Measurements from ENCODE around the gene GOLGA6A.

GOLGA6A gene

GRCh38 chr15:74035121-74036017, 47.0 kb downstream of the GOLGA6A start:
- H3K27ac ChIP-seq = no peak overlapping the region
- TF ChIP-seq ZFX (IDR thresholded peaks at IDR 0.05) (no peak), CTCF (conservative IDR thresholded peaks at IDR 0.05) (no peak)

- TF ChIP-seq CTCF (conservative IDR thresholded peaks at IDR 0.05) (no peak), ZFX (IDR thresholded peaks at IDR 0.05) (no peak)
- H3K27ac ChIP-seq = no peak overlapping the region
Observed at GRCh38 chr15:74034206-74034755, 48.1 kb downstream of the GOLGA6A start.

DNA sequence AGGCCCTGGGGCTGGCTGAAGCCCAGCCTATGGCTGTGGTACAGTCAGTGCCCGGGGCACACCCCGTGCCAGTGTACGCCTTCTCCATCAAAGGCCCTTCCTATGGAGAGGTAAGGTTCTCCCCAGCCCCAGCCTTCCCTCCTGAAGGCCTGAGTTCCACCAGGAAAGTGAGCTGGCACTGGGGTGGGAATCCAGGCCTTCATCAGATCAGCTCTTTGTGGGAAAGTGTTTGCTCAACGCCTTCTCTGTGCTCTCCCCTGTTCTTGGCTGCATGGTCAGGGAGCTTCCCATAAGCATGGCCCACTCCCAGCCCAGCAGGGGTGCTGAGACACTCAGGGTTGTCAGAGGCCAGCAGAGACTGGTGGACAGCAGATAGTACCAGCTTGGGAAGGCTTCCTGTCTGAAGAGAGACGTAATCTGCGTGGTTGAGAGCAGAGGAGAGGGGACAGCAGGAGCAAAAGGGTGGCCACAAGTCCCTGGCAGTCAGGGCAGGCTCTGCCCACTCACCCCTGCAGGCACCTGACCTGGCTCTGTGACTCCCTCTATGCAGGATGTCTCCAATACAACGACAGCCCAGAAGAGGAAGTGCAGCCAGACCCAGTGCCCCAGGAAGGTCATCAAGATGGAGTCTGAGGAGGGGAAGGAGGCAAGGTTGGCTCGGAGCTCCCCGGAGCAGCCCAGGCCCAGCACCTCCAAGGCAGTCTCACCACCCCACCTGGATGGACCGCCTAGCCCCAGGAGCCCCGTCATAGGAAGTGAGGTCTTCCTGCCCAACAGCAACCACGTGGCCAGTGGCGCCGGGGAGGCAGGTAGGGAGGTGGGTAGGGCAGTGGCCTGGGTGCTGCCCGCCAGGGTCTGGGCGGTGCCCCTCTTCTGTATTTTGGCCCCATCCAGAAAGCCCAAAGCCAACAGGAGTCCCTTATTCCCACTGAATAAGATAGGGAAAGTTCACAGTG, 49.5 kb downstream of the GOLGA6A start:
- H3K27ac ChIP-seq = no peak overlapping the region
- no peak for TF ChIP-seq CTCF (conservative IDR thresholded peaks at IDR 0.05)
- no peak for TF ChIP-seq ZFX (IDR thresholded peaks at IDR 0.05)

DNA sequence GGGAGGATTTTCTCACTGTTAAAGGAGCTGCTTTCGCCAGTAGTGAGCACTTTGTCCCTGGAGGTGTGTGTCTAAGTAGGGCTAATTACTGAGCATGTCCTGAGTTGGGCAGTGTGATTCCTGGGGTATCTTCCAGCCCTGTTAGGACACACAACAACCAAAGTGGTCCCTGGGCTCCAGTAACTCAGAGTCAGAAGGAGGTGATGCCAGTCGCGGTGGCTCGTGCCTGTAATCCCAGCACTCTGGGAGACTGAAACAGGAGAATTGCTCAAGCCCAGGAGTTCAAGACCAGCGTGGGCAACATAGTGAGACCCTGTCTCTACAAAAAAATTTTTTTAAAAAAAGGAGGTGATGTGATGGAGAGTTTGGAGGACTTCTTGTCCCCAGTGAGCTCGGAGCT, 50.3 kb downstream of the GOLGA6A start:
- H3K27ac ChIP-seq = no peak overlapping the region
- TF ChIP-seq CTCF (conservative IDR thresholded peaks at IDR 0.05) (no peak), ZFX (IDR thresholded peaks at IDR 0.05) (no peak)

GRCh38 chr15:74028646-74029045, 53.7 kb downstream of the GOLGA6A start:
- TF ChIP-seq ZFX (IDR thresholded peaks at IDR 0.05) = no peak
- TF ChIP-seq CTCF (conservative IDR thresholded peaks at IDR 0.05) = no peak

GRCh38 chr15:74027688-74028087, 54.7 kb downstream of the GOLGA6A start:
- no peak overlapping the region for H3K27ac ChIP-seq
- TF ChIP-seq CTCF (conservative IDR thresholded peaks at IDR 0.05) (no peak), ZFX (IDR thresholded peaks at IDR 0.05) (no peak)

More at GRCh38 chr15:74028646-74029045, 53.7 kb downstream of the GOLGA6A start:
- H3K27ac ChIP-seq = no peak overlapping the region

Data from C4-2B (cell line).